Neural progenitor cell (in vitro differentiated cells): ENCODE data around the gene NCKAP5.

Experiments used
- CTCF ChIP-seq: fragments of 200-600 bp; sonication (generic); IDR thresholded peaks from 2 replicates; pipeline ENCODE4 v1.5.1; 2017; ENCODE audit warnings: antibody characterized with exemption, mild to moderate bottlenecking
- EZH2 ChIP-seq: fragments of 200-600 bp; sonication (generic); IDR thresholded peaks from 2 replicates; pipeline ENCODE4 v1.6.1; 2017; ENCODE audit warnings: antibody characterized with exemption, mild to moderate bottlenecking, moderate library complexity
- EZH2phosphoT487 ChIP-seq: fragments of 200-600 bp; sonication (generic); IDR thresholded peaks from 2 replicates; pipeline ENCODE4 v1.6.1; 2017; ENCODE audit warnings: antibody characterized with exemption

DNA sequence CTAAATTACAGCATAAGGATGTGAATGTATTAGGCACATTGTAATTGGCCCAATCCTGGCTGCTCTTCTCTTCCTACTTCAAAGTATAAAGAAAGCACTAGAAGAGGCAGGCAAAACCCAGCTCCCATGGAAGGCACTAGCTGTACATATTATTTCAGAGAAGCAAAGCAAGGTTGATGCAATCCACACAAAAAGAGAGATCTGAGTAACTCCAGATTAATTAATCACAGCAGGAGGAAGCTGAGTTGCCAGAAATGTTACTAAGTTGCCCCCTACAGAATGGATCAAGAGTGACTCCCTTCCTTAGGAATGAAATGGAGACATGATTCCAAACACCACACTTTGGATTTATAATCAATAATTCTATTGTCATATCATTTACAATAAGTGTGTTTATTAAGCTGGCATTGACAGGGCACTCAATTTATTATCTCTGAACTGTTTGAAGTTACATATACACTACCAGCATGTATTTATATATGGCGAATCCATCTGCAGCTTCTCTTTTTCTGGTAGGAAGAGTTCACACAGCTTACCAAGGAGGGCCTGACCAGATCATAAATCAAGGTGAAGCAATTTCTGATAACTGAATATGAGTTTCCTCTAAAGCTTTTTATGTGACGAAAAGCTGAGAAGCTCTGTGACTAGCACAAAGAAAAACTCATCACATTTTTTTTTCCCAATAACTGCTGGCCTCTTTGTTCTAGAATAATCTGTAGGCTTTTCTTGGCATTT, 505.2 kb downstream of the NCKAP5 start:
- TF ChIP-seq CTCF (no peak), EZH2phosphoT487 (no peak), EZH2 (no peak)
